GM23248 (cell line): ENCODE results near the gene LEKR1.

Experiments
- EZH2 ChIP-seq: fragments of 200-600 bp; sonication (generic); IDR thresholded peaks from 2 replicates; pipeline ENCODE4 v1.6.1; 2018; ENCODE audit warnings: antibody characterized with exemption, mild to moderate bottlenecking; ENCODE audit not compliant: insufficient read depth, poor library complexity, severe bottlenecking
- EZH2phosphoT487 ChIP-seq: fragments of 200-600 bp; sonication (generic); IDR thresholded peaks from 2 replicates; pipeline ENCODE4 v1.6.1; 2018; ENCODE audit warnings: antibody characterized with exemption, moderate library complexity, mild to moderate bottlenecking, low read depth; ENCODE audit not compliant: insufficient read depth

DNA sequence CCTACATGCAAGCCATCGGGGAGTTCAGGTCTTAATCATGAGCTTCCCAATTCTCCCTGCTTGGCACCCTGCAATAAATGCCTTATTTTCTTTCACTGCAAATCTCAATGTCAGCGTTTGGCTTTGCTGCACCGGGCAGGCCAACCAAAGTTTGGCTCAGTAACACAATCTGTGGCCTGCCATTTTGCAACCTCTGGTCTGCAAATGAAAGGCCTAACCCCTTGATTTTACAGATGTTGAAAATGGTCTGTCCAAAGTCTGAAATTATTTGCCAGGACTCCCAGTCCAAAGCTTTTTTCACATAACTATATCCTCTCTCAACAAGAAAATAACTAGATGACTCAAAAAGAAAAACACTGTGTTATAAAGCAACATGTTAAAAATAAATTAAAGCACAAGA, 34.0 kb upstream of the LEKR1 start:
- TF ChIP-seq EZH2phosphoT487: no peak
- TF ChIP-seq EZH2: no peak
